GM23338 (cell line): Measurements from ENCODE around the gene NIPA2. TPM values are rescaled to one million over a fixed set of nuclear protein-coding genes. Genes with fewer than 3 reads are reported as not detected.
"Not testable (repeated sequence)": the region's sequence is repeated elsewhere in the genome, so short reads cannot be mapped to it uniquely, and the experiment has no call there.

ENCODE experiments used
- ATAC-seq: fragments of 200-7000 bp; cut with Tn5 transposase; 3 replicates; pipeline ENCODE4 v1.9.1; 2020
- DNase-seq: peaks from one replicate; pipeline ENCODE4 v3.0.0-alpha.2; 2015; ENCODE audit warnings: low spot score
- H2AFZ ChIP-seq: fragments of 200-600 bp; sonication (generic); 2 replicates; pipeline ENCODE4 v1.8.0; 2016; ENCODE audit warnings: antibody characterized with exemption, mild to moderate bottlenecking, moderate library complexity
- H3F3A ChIP-seq: fragments of 200-600 bp; sonication (generic); replicated peaks from 2 replicates; pipeline ENCODE4 v1.8.0; 2017; ENCODE audit warnings: antibody characterized with exemption, mixed run types, low read depth
- H3K27ac ChIP-seq: fragments of 200-600 bp; sonication (generic); 2 replicates; pipeline ENCODE4 v1.6.1; 2016; ENCODE audit warnings: low read depth
- H3K27me3 ChIP-seq: fragments of 200-600 bp; sonication (generic); 2 replicates; pipeline ENCODE4 v1.8.0; 2016; ENCODE audit warnings: mild to moderate bottlenecking, mixed run types, moderate library complexity; ENCODE audit not compliant: insufficient read depth
- H3K36me3 ChIP-seq: fragments of 200-600 bp; sonication (generic); 2 replicates; pipeline ENCODE4 v1.8.0; 2016; ENCODE audit warnings: mild to moderate bottlenecking; ENCODE audit not compliant: insufficient read depth
- H3K4me1 ChIP-seq: fragments of 200-600 bp; sonication (generic); 2 replicates; pipeline ENCODE4 v1.8.0; 2016; ENCODE audit warnings: mild to moderate bottlenecking, moderate library complexity; ENCODE audit not compliant: insufficient read depth
- H3K4me2 ChIP-seq: fragments of 200-600 bp; sonication (generic); 2 replicates; pipeline ENCODE4 v1.7.1; 2017; ENCODE audit warnings: mixed run types
- H3K4me3 ChIP-seq: fragments of 200-600 bp; sonication (generic); 2 replicates; pipeline ENCODE4 v1.6.1; 2016; ENCODE audit warnings: mixed run types
- H3K79me2 ChIP-seq: fragments of 200-600 bp; sonication (generic); replicated peaks from 2 replicates; pipeline ENCODE4 v1.8.0; 2017; ENCODE audit warnings: mild to moderate bottlenecking; ENCODE audit not compliant: insufficient read depth
- H3K9me2 ChIP-seq: fragments of 200-600 bp; sonication (generic); 2 replicates; pipeline ENCODE4 v1.8.0; 2017; ENCODE audit not compliant: insufficient read depth
- H4K20me1 ChIP-seq: fragments of 200-600 bp; sonication (generic); replicated peaks from 2 replicates; pipeline ENCODE4 v1.8.0; 2017; ENCODE audit warnings: mild to moderate bottlenecking; ENCODE audit not compliant: insufficient read depth
- H3K27ac Mint-ChIP-seq: 2 replicates; pipeline ENCODE4 v1.8.0; 2020; ENCODE audit warnings: inconsistent platforms, mild to moderate bottlenecking, moderate library complexity, mixed read lengths
- H3K27me3 Mint-ChIP-seq: 3 replicates; pipeline ENCODE4 v1.8.0; 2022; ENCODE audit warnings: low read depth, mild to moderate bottlenecking, moderate library complexity, mixed read lengths, inconsistent platforms; ENCODE audit not compliant: insufficient read depth, poor library complexity
- H3K36me3 Mint-ChIP-seq: 3 replicates; pipeline ENCODE4 v1.8.0; 2021; ENCODE audit warnings: low read depth, mild to moderate bottlenecking, inconsistent platforms, moderate library complexity, mixed read lengths
- H3K4me1 Mint-ChIP-seq: 3 replicates; pipeline ENCODE4 v1.8.0; 2020; ENCODE audit warnings: mild to moderate bottlenecking, inconsistent platforms, mixed read lengths
- H3K4me3 Mint-ChIP-seq: 3 replicates; pipeline ENCODE4 v1.8.0; 2021; ENCODE audit warnings: moderate library complexity, mild to moderate bottlenecking, inconsistent platforms, mixed read lengths
- H3K9me3 Mint-ChIP-seq: 3 replicates; pipeline ENCODE4 v1.8.0; 2020; ENCODE audit warnings: moderate library complexity, mild to moderate bottlenecking, inconsistent platforms, mixed read lengths
- CTCF ChIP-seq, 2 experiments: fragments of 200-600 bp in 1 of 2; sonication (generic) in 1 of 2; conservative IDR thresholded peaks; 2 replicates each; pipeline versions ENCODE4 v1.5.1 to v1.6.1; 2016 to 2017; ENCODE audit warnings: antibody characterized with exemption in 2 of 2, low read depth in 2 of 2, mild to moderate bottlenecking in 2 of 2, moderate library complexity in 1 of 2
- ETS1 ChIP-seq: IDR thresholded peaks from 2 replicates; pipeline ENCODE4 v1.6.1; 2016; ENCODE audit warnings: antibody characterized with exemption
- EZH2 ChIP-seq: fragments of 200-600 bp; sonication (generic); IDR thresholded peaks from one replicate; pipeline ENCODE4 v1.8.0; 2017; ENCODE audit warnings: antibody characterized with exemption, mild to moderate bottlenecking, low read depth; ENCODE audit not compliant: unreplicated experiment
- EZH2phosphoT487 ChIP-seq: fragments of 200-600 bp; sonication (generic); IDR thresholded peaks from one replicate; pipeline ENCODE4 v1.8.1; 2018; ENCODE audit warnings: antibody characterized with exemption; ENCODE audit not compliant: unreplicated experiment
- NANOG ChIP-seq: IDR thresholded peaks from 2 replicates; pipeline ENCODE4 v1.6.1; 2016; ENCODE audit warnings: antibody characterized with exemption, borderline replicate concordance
- REST ChIP-seq: IDR thresholded peaks from one replicate; pipeline ENCODE4 v1.6.1; 2018; ENCODE audit warnings: antibody characterized with exemption; ENCODE audit not compliant: unreplicated experiment
- STAT1 ChIP-seq: IDR thresholded peaks from one replicate; pipeline ENCODE4 v1.6.1; 2016; ENCODE audit warnings: antibody characterized with exemption; ENCODE audit not compliant: unreplicated experiment
- ZNF114 ChIP-seq: fragments of 250-450 bp; sonication (Bioruptor Pico); IDR thresholded peaks from 2 replicates; pipeline ENCODE4 v1.5.0; 2020; ENCODE audit warnings: mild to moderate bottlenecking, moderate library complexity
- ZNF331 ChIP-seq: fragments of 250-450 bp; sonication (Bioruptor Pico); IDR thresholded peaks from 2 replicates; pipeline ENCODE4 v1.5.0; 2020; ENCODE audit warnings: low read depth, mild to moderate bottlenecking, moderate library complexity
- ZNF462 ChIP-seq: fragments of 250-450 bp; sonication (Bioruptor Pico); IDR thresholded peaks from 2 replicates; pipeline ENCODE4 v1.5.0; 2020; ENCODE audit warnings: mild to moderate bottlenecking, moderate library complexity
- polyA plus RNA-seq: library from polyadenylated mRNA; unstranded; fragments of >200 nt; fragmentation: Nextera tagmentation; extraction: Ambion mirVana; gene quantifications from 2 replicates; pipeline ENCODE4 v1.2.1, GENCODE V29; 2016
- total RNA-seq: library from RNA; depleted of rRNA; stranded (reverse); fragments of >200 nt; shearing (Covaris generic); gene quantifications from 2 replicates; pipeline ENCODE4 v1.2.3, GENCODE V29; 2014

The NIPA2 gene
- total and polyA plus RNA-seq, 2 experiments from 2014 or later = 35.0 to 105 TPM

- H3K27ac Mint-ChIP-seq, H3K4me1 Mint-ChIP-seq, ATAC-seq: not testable (repeated sequence)
These were observed 30.6 kb upstream of the NIPA2 start for GRCh38 chr15:22807831-22808230.

GRCh38 chr15:22808240-22808639 lies 30.2 kb upstream of the NIPA2 start:
- Mint-ChIP-seq H3K9me3 (no peaks in the 10 kb centered on the region), H3K27me3 (peaks cover 5% of the 10 kb centered on the region), H3K36me3 (no peaks in the 10 kb centered on the region), H3K4me3 (no peak overlapping the region), H3K27ac (no peak overlapping the region; the same call in 1 of the 2 replicates), H3K4me1 (peaks cover 4% of the 10 kb centered on the region; the same call in 2 of the 3 replicates)
- no peak overlapping the region for H2AFZ ChIP-seq
- peaks cover 57% of the 10 kb centered on the region for H3K79me2 ChIP-seq
- no peak overlapping the region for H3K4me3 ChIP-seq
- DNase-seq (no peak), ATAC-seq (no peak)
- H3K36me3 ChIP-seq = no peaks in the 10 kb centered on the region
- no peaks in the 10 kb centered on the region for H3K9me2 ChIP-seq
- H3F3A ChIP-seq = no peaks in the 10 kb centered on the region
- H3K27ac ChIP-seq = no peak overlapping the region
- H3K27me3 ChIP-seq = no peaks in the 10 kb centered on the region
- H3K4me1 ChIP-seq = no peaks in the 10 kb centered on the region
- H4K20me1 ChIP-seq = peaks cover 11% of the 10 kb centered on the region
- H3K4me2 ChIP-seq = no peak overlapping the region
- no peak for TF ChIP-seq EZH2phosphoT487
- TF ChIP-seq NANOG = no peak
- no peak for TF ChIP-seq ZNF462
- no peak for TF ChIP-seq EZH2
- no peak for TF ChIP-seq ETS1
- no peak for TF ChIP-seq ZNF114
- TF ChIP-seq ZNF331 (CRISPR knock-in tag) = no peak
- no peak for TF ChIP-seq REST
- TF ChIP-seq CTCF (conservative IDR thresholded peaks at IDR 0.05; ENCODE audit: low read depth in 2 of 2) = no peak
- TF ChIP-seq STAT1 = no peak

More at GRCh38 chr15:22807831-22808230, 30.6 kb upstream of the NIPA2 start:
- H3F3A ChIP-seq, H3K9me2 ChIP-seq, H3K4me1 ChIP-seq, H3K9me3 Mint-ChIP-seq, DNase-seq, H3K4me3 ChIP-seq, H2AFZ ChIP-seq, H3K27ac ChIP-seq, H3K4me2 ChIP-seq, H3K36me3 ChIP-seq, H3K27me3 Mint-ChIP-seq, H3K4me3 Mint-ChIP-seq, H3K27me3 ChIP-seq, H3K36me3 Mint-ChIP-seq: not testable (repeated sequence)
- H3K79me2 ChIP-seq = peaks cover 61% of the 10 kb centered on the region
- H4K20me1 ChIP-seq = peaks cover 12% of the 10 kb centered on the region
